Measurements from ENCODE around the gene PPP1R13B.

DNA sequence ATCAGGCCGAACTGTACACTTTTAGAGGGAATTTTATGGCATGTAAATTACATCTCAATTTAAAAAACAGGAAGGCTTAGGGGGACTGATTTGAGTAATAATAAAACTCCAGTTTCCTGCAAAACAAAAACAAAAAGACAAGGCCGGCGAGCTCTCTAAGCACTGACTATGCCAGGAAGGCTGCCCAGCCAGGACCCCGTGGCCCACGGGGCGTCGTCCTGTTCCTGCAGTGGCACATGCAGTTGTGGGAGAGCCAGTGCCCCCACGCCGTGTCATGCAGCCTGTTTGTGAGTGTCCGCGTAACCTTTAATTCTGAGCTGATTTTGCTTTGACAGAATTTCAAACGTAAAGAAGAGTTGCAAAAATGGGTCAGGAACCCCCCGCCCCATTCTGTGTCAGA lies 142.7 kb downstream of the PPP1R13B start:
- no peak for TF ChIP-seq POLR2A (IDR thresholded peaks at IDR 0.05)
- TF ChIP-seq, protein P1, sequence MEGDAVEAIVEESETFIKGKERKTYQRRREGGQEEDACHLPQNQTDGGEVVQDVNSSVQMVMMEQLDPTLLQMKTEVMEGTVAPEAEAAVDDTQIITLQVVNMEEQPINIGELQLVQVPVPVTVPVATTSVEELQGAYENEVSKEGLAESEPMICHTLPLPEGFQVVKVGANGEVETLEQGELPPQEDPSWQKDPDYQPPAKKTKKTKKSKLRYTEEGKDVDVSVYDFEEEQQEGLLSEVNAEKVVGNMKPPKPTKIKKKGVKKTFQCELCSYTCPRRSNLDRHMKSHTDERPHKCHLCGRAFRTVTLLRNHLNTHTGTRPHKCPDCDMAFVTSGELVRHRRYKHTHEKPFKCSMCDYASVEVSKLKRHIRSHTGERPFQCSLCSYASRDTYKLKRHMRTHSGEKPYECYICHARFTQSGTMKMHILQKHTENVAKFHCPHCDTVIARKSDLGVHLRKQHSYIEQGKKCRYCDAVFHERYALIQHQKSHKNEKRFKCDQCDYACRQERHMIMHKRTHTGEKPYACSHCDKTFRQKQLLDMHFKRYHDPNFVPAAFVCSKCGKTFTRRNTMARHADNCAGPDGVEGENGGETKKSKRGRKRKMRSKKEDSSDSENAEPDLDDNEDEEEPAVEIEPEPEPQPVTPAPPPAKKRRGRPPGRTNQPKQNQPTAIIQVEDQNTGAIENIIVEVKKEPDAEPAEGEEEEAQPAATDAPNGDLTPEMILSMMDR (IDR thresholded peaks at IDR 0.05) = no peak

All from heart left ventricle (tissue), 13 donors.